HL-60 (cell line): Measurements from ENCODE around the gene MX2.

ENCODE experiments used
- DNase-seq, 2 experiments: peaks; one replicate each; pipeline ENCODE4 v3.0.0-alpha.2; 2010 to 2020; ENCODE audit warnings: low read depth in 1 of 2, low spot score in 1 of 2
- H3K27ac ChIP-seq: fragments of 250-450 bp; sonication (Bioruptor Pico); replicated peaks from 2 replicates; pipeline ENCODE4 v1.5.1; 2020; ENCODE audit warnings: mild to moderate bottlenecking, moderate library complexity
- H3K27me3 ChIP-seq: fragments of 250-450 bp; sonication (Bioruptor Pico); 2 replicates; pipeline ENCODE4 v1.5.1; 2021; ENCODE audit warnings: mild to moderate bottlenecking, moderate library complexity; ENCODE audit not compliant: insufficient read depth, poor library complexity, severe bottlenecking
- H3K4me3 ChIP-seq: replicated peaks from 2 replicates; pipeline ENCODE4 v1.5.1; 2011; ENCODE audit warnings: mild to moderate bottlenecking, control low read depth, low read length; ENCODE audit not compliant: insufficient read depth
- CTCF ChIP-seq: IDR thresholded peaks from one replicate; pipeline ENCODE4 v1.5.1; 2011; ENCODE audit warnings: low read length, control low read depth, inconsistent platforms; ENCODE audit not compliant: insufficient read depth
- GABPA ChIP-seq: IDR thresholded peaks from 2 replicates; pipeline ENCODE4 v1.6.1; 2012; ENCODE audit warnings: low read depth
- POLR2AphosphoS5 ChIP-seq: IDR thresholded peaks from 2 replicates; pipeline ENCODE4 v1.6.1; 2012; ENCODE audit warnings: low read depth
- REST ChIP-seq: IDR thresholded peaks from 2 replicates; pipeline ENCODE4 v1.6.1; 2012; ENCODE audit warnings: low read depth; ENCODE audit not compliant: insufficient replicate concordance
- SPI1 ChIP-seq: IDR thresholded peaks from 2 replicates; pipeline ENCODE4 v1.6.1; 2012; ENCODE audit warnings: low read depth, mild to moderate bottlenecking, borderline replicate concordance

MX2 gene

GRCh38 chr21:41444703-41445464 lies 83.1 kb downstream of the MX2 start:
- no peak for DNase-seq
- Histone ChIP-seq H3K27me3 (no peaks in the 10 kb centered on the region), H3K27ac (no peak overlapping the region), H3K4me3 (no peak overlapping the region)
- TF ChIP-seq GABPA: no peak
- no peak for TF ChIP-seq REST
- TF ChIP-seq POLR2AphosphoS5: no peak

DNA sequence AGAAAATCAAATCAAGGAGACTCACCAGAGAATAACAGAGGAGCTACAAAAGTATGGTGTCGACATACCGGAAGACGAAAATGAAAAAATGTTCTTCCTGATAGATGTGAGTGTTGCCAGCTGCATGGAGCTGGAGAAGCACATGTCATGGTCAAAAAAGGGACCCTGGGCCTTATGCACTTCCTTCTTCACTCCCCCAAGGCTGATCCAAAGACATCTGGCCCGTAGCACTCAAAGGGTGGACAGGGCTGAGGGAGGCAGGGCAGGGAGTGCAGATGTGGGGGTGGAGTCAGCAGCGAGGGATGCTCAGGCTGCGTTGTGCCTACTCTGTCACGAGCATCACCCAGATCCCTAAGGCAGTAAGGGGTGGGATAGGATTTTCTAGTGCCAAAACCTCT lies 83.6 kb downstream of the MX2 start:
- no peak for DNase-seq
- Histone ChIP-seq H3K27me3 (no peaks in the 10 kb centered on the region), H3K27ac (no peak overlapping the region), H3K4me3 (no peak overlapping the region)
- no peak for TF ChIP-seq GABPA
- TF ChIP-seq REST: no peak
- TF ChIP-seq CTCF: no peak
- no peak for TF ChIP-seq SPI1
- TF ChIP-seq POLR2AphosphoS5: no peak

- DNase-seq: no peak
- no peak for TF ChIP-seq GABPA
- no peak for TF ChIP-seq SPI1
- no peak for TF ChIP-seq REST
- TF ChIP-seq CTCF: no peak
- no peak for TF ChIP-seq POLR2AphosphoS5
- no peak overlapping the region for H3K27ac ChIP-seq
- H3K27me3 ChIP-seq: no peaks in the 10 kb centered on the region
- no peak overlapping the region for H3K4me3 ChIP-seq
Measured at GRCh38 chr21:41446586-41446985, 84.8 kb downstream of the MX2 start.
